HepG2 (cell line): ENCODE data around the gene TSHZ1. TPM values are rescaled to one million over a fixed set of nuclear protein-coding genes. Genes with fewer than 3 reads are reported as not detected.

Experiments
- ASH2L ChIP-seq: fragments of 300-600, 200-600 bp; sonication (generic); IDR thresholded peaks from 2 replicates; pipeline ENCODE4 v1.7.0; 2017; ENCODE audit warnings: low read depth, mild to moderate bottlenecking, moderate library complexity, mixed read lengths, low read length; ENCODE audit not compliant: insufficient read length
- ERF ChIP-seq: IDR thresholded peaks from 2 replicates; pipeline ENCODE4 v1.6.1; 2018; ENCODE audit warnings: missing biosample characterization, missing genetic modification reagents
- FOXA1 ChIP-seq, 2 experiments: fragments of 450-650 bp in 1 of 2; sonication (generic) in 1 of 2; formaldehyde crosslinking in 1 of 2; IDR thresholded peaks; 2 replicates each; pipeline versions ENCODE4 v1.4.0 to v1.6.1; 2016 to 2020; ENCODE audit warnings: missing genetic modification reagents in 1 of 2
- GATAD1 ChIP-seq: IDR thresholded peaks from 2 replicates; pipeline ENCODE4 v1.6.1; 2016; ENCODE audit warnings: missing genetic modification reagents, missing compliant biosample characterization
- PBX2 ChIP-seq: IDR thresholded peaks from 2 replicates; pipeline ENCODE4 v1.6.1; 2016; ENCODE audit warnings: control low read depth
- ZBTB20 ChIP-seq: sonication (generic); formaldehyde crosslinking; IDR thresholded peaks from 2 replicates; pipeline ENCODE4 v1.8.1; 2023; ENCODE audit warnings: missing genetic modification reagents, low read depth, mild to moderate bottlenecking, borderline replicate concordance
- ZNF367 ChIP-seq: sonication (generic); formaldehyde crosslinking; IDR thresholded peaks from 2 replicates; pipeline ENCODE4 v1.4.0; 2020; ENCODE audit warnings: missing genetic modification reagents, borderline replicate concordance
- polyA plus RNA-seq, 8 experiments: library from polyadenylated mRNA; depleted of rRNA in 3 of 8; stranded (reverse) in 7 of 8; unstranded in 1 of 8; fragments of >200 nt; fragmentation: Illumina TruSeq in 4 of 8; extraction: Trizol in 4 of 8; gene quantifications; 2 replicates each; pipeline versions ENCODE4 v1.2.1 to v1.2.3, GENCODE V29; 2011 to 2016; ENCODE audit warnings: low read depth in 4 of 8, missing spikeins in 1 of 8, mixed read lengths in 1 of 8; ENCODE audit not compliant: insufficient read depth in 1 of 8
- total RNA-seq, 5 experiments: library from RNA; depleted of rRNA; stranded (reverse); fragments of >200 nt; fragmentation: Illumina TruSeq; extraction: Trizol; gene quantifications; 2 replicates each; pipeline ENCODE4 v1.2.3, GENCODE V29; 2016; ENCODE audit warnings: low read depth in 1 of 5
- TF ChIP-seq, protein P1 (sequence below): sonication (generic); formaldehyde crosslinking; IDR thresholded peaks from 2 replicates; pipeline ENCODE4 v1.4.0; 2020; ENCODE audit warnings: missing genetic modification reagents
- TF ChIP-seq, protein P2 (sequence below): sonication (generic); formaldehyde crosslinking; IDR thresholded peaks from 2 replicates; pipeline ENCODE4 v1.5.1; 2020; ENCODE audit warnings: missing genetic modification reagents, mild to moderate bottlenecking, borderline replicate concordance
- TF ChIP-seq, protein P3 (sequence below): sonication (generic); formaldehyde crosslinking; conservative IDR thresholded peaks from 2 replicates; pipeline ENCODE4 v1.8.0; 2022; ENCODE audit warnings: missing genetic modification reagents
- TF ChIP-seq, protein P4 (sequence below): IDR thresholded peaks from 2 replicates; pipeline ENCODE4 v1.6.1; 2016; ENCODE audit warnings: missing genetic modification reagents, missing compliant biosample characterization

TSHZ1 gene
- total and polyA plus RNA-seq, 2 of the 13 experiments (the other 11 are each of a cell fraction or from before 2014, with no cell fraction given): 2.5 to 2.7 TPM

GRCh38 chr18:75210274-75211001 is at the start of gene TSHZ1 (continued):
- TF ChIP-seq, protein P1, sequence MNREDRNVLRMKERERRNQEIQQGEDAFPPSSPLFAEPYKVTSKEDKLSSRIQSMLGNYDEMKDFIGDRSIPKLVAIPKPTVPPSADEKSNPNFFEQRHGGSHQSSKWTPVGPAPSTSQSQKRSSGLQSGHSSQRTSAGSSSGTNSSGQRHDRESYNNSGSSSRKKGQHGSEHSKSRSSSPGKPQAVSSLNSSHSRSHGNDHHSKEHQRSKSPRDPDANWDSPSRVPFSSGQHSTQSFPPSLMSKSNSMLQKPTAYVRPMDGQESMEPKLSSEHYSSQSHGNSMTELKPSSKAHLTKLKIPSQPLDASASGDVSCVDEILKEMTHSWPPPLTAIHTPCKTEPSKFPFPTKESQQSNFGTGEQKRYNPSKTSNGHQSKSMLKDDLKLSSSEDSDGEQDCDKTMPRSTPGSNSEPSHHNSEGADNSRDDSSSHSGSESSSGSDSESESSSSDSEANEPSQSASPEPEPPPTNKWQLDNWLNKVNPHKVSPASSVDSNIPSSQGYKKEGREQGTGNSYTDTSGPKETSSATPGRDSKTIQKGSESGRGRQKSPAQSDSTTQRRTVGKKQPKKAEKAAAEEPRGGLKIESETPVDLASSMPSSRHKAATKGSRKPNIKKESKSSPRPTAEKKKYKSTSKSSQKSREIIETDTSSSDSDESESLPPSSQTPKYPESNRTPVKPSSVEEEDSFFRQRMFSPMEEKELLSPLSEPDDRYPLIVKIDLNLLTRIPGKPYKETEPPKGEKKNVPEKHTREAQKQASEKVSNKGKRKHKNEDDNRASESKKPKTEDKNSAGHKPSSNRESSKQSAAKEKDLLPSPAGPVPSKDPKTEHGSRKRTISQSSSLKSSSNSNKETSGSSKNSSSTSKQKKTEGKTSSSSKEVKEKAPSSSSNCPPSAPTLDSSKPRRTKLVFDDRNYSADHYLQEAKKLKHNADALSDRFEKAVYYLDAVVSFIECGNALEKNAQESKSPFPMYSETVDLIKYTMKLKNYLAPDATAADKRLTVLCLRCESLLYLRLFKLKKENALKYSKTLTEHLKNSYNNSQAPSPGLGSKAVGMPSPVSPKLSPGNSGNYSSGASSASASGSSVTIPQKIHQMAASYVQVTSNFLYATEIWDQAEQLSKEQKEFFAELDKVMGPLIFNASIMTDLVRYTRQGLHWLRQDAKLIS (CRISPR knock-in tag): no peak
- TF ChIP-seq GATAD1 (CRISPR knock-in tag) (peak; percentile 21; the same call in 1 of the 2 replicates), ASH2L (peak; percentile 65), ZNF367 (no peak), ZBTB20 (CRISPR knock-in tag) (no peak), ERF (CRISPR knock-in tag) (peak; percentile 45; the same call in 1 of the 2 replicates), PBX2 (CRISPR knock-in tag) (peak; percentile 47; the same call in 1 of the 2 replicates), FOXA1 (IDR thresholded peaks at IDR 0.05) (no peak), FOXA1 (CRISPR knock-in tag; IDR thresholded peaks at IDR 0.05) (no peak)
- TF ChIP-seq, protein P2, sequence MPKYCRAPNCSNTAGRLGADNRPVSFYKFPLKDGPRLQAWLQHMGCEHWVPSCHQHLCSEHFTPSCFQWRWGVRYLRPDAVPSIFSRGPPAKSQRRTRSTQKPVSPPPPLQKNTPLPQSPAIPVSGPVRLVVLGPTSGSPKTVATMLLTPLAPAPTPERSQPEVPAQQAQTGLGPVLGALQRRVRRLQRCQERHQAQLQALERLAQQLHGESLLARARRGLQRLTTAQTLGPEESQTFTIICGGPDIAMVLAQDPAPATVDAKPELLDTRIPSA (CRISPR knock-in tag): no peak
- TF ChIP-seq, protein P3, sequence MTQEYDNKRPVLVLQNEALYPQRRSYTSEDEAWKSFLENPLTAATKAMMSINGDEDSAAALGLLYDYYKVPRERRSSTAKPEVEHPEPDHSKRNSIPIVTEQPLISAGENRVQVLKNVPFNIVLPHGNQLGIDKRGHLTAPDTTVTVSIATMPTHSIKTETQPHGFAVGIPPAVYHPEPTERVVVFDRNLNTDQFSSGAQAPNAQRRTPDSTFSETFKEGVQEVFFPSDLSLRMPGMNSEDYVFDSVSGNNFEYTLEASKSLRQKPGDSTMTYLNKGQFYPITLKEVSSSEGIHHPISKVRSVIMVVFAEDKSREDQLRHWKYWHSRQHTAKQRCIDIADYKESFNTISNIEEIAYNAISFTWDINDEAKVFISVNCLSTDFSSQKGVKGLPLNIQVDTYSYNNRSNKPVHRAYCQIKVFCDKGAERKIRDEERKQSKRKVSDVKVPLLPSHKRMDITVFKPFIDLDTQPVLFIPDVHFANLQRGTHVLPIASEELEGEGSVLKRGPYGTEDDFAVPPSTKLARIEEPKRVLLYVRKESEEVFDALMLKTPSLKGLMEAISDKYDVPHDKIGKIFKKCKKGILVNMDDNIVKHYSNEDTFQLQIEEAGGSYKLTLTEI (CRISPR knock-in tag): no peak
- TF ChIP-seq, protein P4, sequence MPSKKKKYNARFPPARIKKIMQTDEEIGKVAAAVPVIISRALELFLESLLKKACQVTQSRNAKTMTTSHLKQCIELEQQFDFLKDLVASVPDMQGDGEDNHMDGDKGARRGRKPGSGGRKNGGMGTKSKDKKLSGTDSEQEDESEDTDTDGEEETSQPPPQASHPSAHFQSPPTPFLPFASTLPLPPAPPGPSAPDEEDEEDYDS (CRISPR knock-in tag): peak; percentile 51; the same call in 1 of the 2 replicates
